ENCODE data around the gene FOXO6. TPM values are rescaled to one million over a fixed set of nuclear protein-coding genes. Genes with fewer than 3 reads are reported as not detected.

Gene FOXO6
- polyA plus RNA-seq, 3 donors, result 2.3 to 2.6 (median 2.4) TPM

DNA sequence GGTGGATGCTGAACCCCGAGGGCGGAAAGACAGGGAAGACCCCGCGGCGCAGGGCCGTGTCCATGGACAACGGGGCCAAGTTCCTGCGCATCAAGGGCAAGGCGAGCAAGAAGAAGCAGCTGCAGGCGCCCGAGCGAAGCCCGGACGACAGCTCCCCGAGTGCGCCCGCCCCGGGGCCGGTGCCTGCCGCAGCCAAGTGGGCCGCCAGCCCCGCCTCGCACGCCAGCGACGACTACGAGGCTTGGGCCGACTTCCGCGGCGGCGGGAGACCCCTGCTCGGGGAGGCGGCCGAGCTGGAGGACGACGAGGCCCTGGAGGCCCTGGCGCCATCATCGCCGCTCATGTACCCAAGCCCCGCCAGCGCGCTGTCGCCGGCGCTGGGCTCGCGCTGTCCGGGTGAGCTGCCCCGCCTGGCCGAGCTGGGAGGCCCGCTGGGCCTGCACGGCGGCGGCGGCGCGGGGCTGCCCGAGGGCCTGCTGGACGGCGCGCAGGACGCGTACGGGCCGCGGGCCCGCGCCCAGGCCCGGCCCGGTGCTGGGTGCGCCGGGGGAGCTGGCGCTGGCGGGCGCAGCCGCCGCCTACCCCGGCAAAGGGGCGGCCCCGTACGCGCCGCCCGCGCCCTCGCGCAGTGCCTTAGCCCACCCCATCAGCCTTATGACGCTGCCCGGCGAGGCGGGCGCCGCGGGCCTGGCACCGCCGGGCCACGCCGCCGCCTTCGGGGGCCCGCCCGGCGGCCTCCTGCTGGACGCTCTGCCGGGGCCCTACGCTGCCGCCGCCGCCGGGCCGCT lies 20.7 kb downstream of the FOXO6 start:
- no peak for DNase-seq

DNA sequence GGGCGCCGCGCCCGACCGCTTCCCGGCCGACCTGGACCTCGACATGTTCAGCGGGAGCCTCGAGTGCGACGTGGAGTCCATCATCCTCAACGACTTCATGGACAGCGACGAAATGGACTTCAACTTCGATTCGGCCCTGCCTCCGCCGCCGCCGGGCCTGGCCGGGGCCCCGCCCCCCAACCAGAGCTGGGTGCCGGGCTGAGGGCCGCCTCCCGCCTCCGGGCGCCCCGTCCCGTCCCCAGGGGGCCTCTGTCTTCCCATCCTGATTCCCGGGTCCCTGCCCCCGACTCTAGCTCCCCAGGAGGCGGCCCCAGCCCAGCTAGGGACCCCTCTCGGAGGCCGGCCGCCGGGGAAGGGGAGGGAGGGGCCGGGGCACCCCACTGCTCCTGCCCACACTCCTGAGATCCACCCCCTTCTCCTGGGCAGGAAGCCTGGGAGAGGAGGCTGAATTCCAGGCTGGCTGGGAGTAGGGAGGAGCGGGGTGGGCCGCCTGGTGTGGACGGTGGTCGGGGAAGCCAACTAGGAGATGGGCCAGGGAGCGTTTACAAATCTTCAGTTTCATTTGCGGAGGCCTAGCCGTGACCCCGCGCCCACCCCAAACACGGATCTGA lies 21.4 kb downstream of the FOXO6 start:
- DNase-seq, result no peak

DNA sequence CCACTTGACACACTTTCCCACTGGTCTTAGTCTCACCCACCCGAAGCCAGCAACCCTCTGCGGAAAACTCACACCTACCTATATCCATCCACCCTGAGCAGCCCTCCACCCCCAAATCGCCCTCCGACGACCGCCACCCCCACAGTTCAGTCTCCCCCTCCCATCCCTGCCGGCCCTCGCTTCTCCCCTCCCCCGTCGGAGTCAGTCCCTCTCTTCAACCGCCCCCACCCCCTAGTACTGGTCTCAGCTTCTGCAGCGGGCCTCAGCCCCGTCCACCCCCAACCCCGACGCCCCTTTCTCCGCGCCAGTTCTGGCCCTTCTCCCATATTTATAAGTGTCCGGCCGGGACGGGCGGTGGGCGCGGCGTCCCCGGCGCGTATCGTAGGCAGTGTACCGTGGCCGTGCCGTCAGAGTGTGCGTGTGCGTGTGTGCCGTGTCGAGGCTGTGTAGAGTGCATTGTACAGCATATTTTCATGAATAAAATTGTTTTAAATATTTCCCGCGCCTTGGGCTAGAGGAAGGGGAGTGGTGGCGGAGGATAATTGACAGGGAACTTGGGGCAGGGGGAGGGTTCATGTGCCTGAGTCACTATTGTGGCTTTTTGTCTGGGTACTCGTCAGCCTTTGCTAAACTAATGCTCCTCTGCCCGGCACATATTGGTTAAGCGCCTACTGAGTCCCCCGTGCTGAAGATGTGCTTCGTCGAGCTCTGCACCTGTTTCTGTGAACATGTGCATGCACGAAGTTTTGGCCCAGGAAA lies 22.0 kb downstream of the FOXO6 start:
- DNase-seq, result no peak

DNA sequence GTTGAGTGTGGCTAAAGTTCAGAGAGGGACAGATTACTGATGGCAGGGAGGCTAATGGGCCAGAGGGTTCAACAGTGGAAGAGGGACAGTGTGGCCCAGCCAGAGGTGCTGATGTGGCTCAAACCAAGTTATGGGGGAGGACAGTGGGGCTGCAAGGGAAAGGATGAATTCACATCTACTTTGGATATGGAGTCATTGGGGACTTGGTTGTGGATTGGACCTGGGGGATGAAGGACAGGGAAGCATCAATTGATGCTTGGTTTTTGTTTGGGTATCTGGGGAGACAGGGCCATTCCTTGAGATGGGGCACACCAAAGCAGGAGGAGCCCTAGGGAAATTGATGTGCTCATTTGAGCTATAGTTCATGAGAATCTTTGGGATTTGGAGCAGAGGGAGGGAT lies 23.3 kb downstream of the FOXO6 start:
- DNase-seq, result no peak

DNA sequence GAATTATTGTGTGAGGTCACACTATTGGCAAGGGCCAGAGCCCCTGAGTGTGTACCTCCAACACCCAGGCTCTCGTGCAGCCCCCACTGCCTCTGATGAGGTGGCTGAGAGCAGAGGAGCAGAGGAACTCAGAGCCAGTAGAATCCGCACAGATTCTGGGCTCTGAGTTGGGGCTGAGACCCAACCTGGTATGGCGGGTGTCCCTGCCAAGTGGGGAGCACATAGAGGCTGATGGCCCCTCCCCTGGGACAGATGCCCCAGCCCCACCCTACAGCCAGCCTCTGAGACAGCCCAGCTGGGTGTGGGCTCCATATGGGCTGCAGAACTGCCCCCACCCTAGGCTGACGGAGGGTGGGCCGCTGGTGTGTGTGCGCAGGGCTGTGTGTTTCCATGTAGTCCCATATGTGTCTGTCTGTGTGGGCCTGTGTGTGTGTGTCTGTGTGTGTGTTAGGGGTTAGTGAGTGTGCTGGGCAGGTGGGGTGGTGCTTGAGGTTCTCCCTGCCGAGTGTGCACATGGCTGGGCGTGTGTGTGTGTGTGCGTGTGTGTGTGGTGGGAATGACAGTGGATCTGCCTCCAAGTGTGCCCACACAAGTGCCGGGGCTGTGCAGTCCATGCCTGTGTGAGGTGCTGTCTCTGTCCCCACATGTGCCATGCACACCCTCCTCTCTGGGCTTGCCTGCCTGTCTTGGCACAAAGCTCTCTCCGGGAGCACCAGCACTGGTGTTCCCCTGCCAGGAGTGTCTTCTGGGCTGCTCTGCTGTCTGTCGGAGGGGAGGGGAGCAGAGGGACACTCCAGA lies 24.4 kb downstream of the FOXO6 start:
- no peak for DNase-seq

DNA sequence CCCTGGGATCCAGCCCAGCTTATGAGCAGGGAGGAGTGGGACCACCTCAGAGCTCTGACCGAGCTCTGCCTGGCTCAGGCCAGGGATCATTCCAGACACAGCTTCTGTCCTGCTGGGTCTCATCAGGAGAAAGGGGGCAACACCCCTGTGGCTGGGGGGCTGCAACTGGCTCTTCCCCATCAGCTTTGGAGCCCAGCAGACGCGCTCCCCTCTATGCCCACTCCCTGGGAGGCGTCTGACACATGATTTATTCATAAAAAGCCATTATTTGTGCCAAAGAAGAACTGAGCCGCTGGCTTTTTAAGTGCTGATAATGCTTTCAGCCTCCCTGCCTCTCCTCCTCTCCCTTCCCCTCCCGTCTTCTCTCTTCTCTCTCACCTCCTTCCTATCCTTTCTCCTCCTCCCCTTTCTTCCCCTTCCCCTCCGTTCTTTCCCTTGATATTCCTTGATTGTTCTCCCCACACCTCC lies 25.0 kb downstream of the FOXO6 start:
- DNase-seq, result no peak

DNA sequence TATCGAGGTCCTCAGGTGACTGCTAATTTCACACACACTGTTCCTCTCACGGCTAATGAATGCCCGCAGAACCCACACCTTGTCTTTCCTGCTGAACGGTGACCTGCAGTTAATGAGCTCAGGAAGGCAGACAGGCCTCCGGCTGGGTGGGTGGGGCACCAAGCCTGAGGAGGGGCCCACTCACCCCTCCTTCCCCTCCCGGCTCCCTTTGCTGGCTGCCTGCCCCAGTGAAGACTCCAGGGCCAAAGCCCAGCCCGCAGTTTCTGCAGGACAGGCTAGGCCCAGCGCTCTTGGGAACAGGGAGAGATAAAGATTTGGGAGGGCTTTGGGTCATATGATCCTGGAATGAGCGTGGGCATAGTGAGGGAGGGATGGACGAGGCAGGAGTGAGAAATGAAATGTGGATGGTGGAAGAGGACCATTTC lies 26.4 kb downstream of the FOXO6 start:
- peak; percentile 91 for DNase-seq

DNA sequence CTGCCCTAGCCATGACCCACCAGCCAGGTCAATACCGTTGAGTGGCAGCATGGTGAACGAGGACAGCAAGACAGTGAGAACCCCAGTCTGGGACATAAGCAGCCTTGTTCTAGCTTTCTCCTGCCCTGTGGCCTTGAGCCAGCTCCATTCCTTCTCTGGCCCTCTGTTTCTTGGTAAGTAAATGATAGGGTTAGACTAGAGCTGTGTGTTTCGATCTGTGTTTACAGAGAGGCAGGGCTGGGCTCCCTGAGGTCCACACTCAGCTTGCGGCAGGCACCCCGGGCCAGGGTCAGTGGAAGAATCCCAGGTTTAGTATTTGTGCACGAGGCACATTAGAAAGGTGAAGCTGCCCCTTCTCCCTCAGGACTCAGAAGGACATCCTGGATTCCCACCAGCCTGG lies 27.3 kb downstream of the FOXO6 start:
- DNase-seq, result no peak

DNA sequence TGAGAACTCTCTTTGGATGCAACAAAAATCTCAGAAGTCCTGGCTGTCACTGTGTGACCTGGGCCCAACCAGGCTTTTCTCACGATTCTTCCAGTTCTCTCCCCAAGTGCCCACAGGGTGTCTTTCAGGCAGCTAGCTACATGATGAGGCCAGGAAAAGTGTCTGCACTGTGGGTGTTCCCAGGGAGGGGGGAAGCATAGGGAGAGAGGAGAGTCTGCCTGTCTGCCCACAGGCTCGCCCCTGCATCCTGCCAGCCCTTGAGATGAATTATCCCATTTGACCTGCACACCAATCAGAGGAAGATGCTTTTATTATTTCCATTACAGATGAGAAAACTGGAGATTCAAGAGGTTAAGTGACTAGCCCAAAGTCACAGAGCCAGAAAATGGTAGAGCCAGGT lies 27.8 kb downstream of the FOXO6 start:
- no peak for DNase-seq

DNA sequence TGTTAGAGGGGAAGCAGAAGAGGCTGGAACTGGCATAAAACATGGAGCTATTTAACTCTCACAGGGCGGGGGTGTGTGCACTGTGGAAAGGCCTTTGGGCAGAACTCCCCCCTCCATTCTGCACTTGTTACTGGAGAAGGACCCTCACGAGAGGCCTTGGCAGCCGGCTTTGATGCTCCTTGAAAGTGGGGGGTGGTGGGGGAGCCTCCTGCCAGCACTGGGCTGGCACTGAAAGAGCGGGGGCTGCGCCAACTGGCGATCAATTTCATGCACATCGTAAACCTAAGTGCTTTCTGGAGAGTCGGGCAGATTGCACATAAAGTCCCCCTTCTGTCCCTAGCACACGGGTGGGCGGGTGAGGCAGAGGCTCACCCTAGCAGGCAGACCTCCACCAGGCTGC lies 28.9 kb downstream of the FOXO6 start:
- peak; percentile 80 for DNase-seq

DNA sequence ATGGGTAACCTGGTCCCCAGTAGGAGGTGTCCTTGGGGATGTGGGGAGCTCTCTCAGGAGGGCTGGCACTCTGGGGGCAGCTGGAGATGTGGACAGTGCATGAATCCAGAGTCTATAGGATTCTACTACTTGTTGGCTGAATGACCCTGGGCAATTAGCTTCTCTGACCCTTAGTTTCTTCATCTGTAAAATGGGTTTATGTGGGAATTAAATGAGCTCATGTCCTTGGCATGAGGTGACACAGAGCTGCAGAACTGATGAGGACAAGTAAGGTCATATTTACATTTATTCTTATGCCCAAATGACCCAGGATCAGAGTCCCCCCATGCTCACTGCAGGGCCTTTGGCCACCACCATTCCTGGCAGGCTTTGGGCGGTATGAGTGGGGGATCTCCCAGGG lies 29.3 kb downstream of the FOXO6 start:
- no peak for DNase-seq

DNA sequence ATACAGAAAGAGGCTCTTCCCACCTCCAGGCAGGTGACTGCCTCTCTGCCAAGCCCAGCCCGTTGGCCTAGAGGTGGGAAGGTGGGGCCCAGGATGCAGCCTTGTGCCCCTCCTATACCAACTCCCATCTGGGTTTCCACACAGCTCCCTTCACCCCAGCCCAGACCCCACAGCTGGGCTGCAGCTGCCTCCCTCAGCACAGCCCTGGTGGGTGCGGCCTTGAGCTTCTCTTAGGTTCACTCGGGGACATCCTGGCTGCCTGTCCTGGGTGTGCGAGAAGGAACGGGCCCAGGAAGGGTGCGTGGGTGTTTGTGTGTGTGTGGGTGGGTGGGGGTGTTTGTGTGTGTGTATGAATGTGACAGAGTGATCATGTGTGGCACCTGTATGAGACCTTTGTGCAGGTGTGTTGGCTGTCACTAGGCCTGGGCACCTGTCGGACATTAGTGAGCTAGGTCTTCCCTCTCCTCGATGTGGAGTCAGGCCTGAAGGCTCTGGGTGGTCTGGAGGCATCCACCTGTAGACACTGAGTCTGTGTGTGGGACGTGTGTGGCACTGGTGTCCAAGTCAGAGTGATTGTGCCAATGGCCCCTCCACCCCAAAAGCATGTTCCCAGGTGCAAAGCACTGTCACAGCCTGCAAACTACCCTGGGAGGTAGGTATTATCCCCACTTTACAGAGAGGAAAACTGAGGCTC lies 30.7 kb downstream of the FOXO6 start:
- no peak for DNase-seq

DNA sequence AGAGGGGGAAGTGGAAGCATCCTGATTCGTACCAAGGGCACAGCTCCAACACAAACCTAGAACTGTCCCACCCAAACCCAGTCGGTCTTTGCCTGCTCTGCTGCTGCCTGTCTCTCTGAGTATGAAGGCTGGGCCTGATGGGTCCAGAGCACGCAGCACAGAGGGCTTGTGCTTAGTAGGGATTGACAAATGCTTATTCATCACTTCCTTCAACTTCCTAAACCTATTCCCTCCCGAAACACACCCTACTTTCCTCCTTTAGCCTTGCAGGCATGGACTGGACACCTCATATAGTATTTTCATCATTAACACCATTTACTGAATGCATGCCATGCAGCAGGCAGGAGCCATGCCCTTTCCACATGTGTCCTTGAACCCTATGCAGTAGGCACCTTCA lies 31.3 kb downstream of the FOXO6 start:
- no peak for DNase-seq

DNA sequence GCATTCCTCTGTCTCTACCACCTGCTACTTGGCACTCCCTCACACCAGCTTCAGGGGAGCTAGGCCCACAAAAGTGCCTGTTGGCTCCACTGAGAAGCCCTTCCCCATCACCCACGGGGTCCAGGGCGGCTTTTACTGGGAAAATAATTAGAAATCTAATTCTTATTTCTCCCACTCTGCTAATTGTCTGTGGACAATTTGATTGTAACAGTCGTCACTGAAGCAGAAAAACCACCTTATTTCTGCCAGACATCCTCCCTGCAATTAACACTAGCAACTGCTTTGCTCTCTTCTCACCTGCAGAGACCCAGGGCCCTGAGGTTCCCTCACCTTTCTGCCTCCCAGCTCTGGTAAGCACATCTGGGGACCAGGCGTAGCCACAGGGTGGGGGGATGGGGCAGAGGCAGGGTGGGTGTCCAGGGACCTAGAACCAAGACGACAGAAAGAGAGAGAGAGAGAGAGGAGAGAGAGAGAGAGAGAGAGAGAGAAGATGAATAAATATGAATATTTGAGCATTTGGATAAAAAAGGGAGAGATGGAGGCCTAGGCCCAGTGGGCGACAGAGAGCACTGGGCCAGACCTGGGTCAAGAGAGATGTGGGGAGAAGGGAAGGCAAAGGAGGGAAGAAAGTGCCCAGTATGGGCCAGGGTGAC lies 32.6 kb downstream of the FOXO6 start:
- DNase-seq, result no peak

DNA sequence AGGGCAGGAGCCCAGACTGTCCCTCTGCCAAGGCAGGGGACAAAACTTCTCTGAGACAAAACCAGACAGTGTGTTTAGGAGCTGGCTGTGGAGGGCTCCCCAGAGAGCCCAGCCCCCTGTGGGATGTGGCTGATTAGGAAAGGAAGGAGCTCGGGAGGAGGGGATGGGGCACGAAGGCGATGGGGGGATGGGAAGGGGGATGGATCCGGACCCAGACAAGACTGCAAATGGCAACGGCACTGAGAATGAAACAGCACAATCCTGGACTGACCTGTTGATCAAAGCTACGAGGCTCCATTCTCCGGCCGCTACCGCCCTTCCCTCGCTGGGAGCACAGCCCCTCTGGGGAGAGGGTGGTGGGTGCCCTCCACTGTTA lies 33.1 kb downstream of the FOXO6 start:
- no peak for DNase-seq

DNA sequence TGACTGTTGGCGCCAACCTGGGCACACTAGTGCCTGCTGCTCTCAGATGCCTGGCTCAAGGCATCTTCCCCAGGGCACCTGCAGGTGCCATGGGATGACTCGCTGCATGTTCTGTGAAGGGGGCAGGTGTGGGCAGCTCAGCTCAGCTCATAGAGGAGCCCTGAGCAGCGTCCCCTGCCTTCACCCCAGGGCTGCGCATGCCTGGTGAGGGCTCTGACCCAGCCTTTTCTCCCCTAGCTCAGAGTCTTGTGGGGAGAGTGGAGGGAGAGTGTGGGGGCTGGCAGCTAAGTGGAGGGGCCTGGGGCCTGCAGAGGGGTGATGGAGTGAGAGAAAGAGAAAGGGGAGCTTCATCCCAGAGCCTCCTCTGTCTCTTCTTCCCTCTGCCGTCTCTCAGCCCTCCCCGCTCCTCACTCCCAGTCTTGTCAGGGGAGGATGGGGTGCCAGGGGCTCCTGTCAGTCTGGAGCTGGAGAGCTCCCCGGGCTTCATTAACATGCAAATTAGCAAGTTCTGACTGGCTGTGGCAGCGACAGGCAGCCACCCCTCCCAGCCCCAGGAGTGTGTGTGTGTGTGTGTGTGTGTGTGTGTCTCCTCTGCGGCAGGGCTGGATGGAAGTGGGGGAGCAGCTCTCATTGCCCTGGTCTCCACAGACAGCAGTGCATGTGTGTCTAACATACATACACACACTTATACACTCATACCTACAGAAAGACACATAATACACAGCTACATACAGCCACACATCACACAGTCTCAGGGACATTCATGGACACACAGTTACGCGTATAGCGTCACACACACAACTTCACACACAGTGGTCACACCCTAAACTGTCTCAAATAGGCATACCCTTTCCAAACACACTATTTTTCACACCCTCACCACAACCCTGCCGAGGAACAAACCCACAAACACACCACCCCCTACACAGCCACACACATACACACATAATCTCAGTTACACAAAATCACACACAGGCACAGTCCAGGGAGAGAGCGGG lies 34.0 kb downstream of the FOXO6 start:
- peak; percentile 72 for DNase-seq

DNA sequence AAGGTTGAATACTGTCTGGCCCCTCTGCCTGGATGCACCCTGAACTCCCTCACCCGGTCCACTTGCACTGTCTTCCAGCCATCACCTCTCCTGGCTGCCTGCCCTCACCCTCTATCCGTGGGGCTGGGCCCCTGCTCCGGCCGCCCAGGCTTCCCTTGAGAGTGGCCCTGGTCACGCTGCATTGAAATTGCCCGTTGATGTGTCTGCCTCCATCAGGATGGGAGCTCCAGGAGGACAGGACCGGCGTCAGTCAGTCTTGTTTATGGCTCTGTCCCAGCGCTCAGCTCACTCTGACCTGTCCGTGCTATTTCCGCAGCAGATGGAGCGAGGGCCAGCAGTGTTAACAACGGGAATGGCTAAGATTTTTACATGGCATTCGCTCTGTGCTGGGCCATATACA lies 34.9 kb downstream of the FOXO6 start:
- DNase-seq, result no peak

DNA sequence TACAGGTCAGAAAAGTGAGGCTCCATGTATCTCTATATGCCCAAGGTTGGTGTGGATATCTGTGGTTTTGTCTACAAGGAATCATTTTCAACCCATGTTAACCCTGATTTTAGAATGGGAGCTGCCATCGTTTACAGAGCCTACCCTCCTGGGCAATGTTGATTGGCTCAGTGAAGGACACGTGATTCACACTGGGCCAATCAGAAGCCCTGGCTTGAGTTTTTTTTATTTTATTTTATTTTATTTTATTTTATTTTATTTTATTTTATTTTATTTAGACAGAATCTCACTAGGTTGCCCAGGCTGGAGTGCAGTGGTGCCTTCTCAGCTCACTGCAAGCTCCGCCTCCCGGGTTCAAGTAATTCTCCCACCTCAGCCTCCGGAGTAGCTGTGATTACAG lies 35.8 kb downstream of the FOXO6 start:
- DNase-seq, result no peak

DNA sequence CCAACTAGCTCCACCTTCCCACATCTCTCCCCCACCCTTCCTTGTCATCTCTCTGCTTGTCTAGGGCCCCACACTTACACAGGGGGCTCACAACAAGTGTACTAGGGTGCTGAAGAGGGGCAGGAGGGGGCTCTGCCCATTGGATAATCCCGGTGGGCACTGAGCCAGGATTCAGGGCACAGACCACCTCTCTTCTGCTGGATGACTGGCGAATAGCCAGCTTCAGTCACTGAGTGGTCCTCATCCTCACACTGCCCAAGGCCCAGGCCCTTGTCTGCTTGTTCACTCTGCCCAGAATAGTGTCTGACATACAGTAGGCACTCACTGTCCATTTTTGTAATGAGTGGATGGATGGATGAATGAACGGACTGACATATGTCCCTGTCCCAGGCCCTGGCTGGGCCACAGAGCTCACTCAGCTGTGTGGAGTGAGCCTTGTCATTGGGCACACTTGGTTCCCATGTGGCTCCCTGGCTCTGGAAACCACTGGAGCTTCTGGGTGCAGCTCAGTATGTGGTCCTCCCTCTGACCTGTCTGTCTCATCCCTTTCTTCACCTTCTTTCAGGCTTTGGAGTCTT lies 36.6 kb downstream of the FOXO6 start:
- no peak for DNase-seq
